Peyer's patch (tissue), 4 donors: ENCODE data around the gene TMEM123. TPM values are rescaled to one million over a fixed set of nuclear protein-coding genes. Genes with fewer than 3 reads are reported as not detected.

Source experiments
- DNase-seq, 3 donors: peaks; one replicate each; pipeline ENCODE4 v3.0.0-alpha.2; 2017 to 2019
- H3K27ac ChIP-seq, 4 donors: fragments of 200-600 bp; sonication (generic); one replicate each; pipeline ENCODE4 v1.5.1; 2016 to 2019
- H3K27me3 ChIP-seq, 2 donors: fragments of 200-600 bp; sonication (generic); one replicate each; pipeline ENCODE4 v1.5.1; 2019
- H3K36me3 ChIP-seq, 3 donors: fragments of 200-600 bp; sonication (generic); one replicate each; pipeline ENCODE4 v1.5.1; 2016 to 2019
- H3K4me1 ChIP-seq, 4 donors: fragments of 200-600 bp; sonication (generic); one replicate each; pipeline ENCODE4 v1.5.1; 2016 to 2019
- H3K4me3 ChIP-seq, 4 donors: fragments of 200-600 bp; sonication (generic); 1 replicate in 3 of 4; 2 replicates in 1 of 4; pipeline ENCODE4 v1.5.1; 2016 to 2019; ENCODE audit warnings: mild to moderate bottlenecking in 1 of 4
- H3K9me3 ChIP-seq, 4 donors: fragments of 200-600 bp; sonication (generic); one replicate each; pipeline ENCODE4 v1.5.1; 2016 to 2019; ENCODE audit warnings: mild to moderate bottlenecking in 1 of 4
- POLR2A ChIP-seq, 2 donors: fragments of 450-650 bp; IDR thresholded peaks; one replicate each; pipeline ENCODE4 v1.5.1; 2017; ENCODE audit warnings: antibody characterized with exemption in 2 of 2, mild to moderate bottlenecking in 2 of 2, moderate library complexity in 2 of 2
- total RNA-seq, 4 donors: library from RNA; depleted of rRNA; stranded (reverse); fragments of >200 nt; gene quantifications; one replicate each; pipeline ENCODE4 v1.1.0, GENCODE V29; 2016
- TF ChIP-seq, protein P1 (sequence below), 6 experiments: fragments of 450-650 bp in 4 of 6; fragments of 200-600 bp in 2 of 6; sonication (generic) in 1 of 6; IDR thresholded peaks; one replicate each; pipeline ENCODE4 v1.5.1; 2017 to 2019; ENCODE audit warnings: antibody characterized with exemption in 6 of 6, mild to moderate bottlenecking in 3 of 6, moderate library complexity in 1 of 6

TMEM123 gene
- total RNA-seq, 4 donors from 2014 or later, result 36.1 to 78.4 (median 54.5) TPM

- no peak overlapping the region for H3K27ac ChIP-seq
- TF ChIP-seq POLR2A (IDR thresholded peaks at IDR 0.05), result no peak
- TF ChIP-seq, protein P1, sequence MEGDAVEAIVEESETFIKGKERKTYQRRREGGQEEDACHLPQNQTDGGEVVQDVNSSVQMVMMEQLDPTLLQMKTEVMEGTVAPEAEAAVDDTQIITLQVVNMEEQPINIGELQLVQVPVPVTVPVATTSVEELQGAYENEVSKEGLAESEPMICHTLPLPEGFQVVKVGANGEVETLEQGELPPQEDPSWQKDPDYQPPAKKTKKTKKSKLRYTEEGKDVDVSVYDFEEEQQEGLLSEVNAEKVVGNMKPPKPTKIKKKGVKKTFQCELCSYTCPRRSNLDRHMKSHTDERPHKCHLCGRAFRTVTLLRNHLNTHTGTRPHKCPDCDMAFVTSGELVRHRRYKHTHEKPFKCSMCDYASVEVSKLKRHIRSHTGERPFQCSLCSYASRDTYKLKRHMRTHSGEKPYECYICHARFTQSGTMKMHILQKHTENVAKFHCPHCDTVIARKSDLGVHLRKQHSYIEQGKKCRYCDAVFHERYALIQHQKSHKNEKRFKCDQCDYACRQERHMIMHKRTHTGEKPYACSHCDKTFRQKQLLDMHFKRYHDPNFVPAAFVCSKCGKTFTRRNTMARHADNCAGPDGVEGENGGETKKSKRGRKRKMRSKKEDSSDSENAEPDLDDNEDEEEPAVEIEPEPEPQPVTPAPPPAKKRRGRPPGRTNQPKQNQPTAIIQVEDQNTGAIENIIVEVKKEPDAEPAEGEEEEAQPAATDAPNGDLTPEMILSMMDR (IDR thresholded peaks at IDR 0.05), result no peak
These were observed 63.3 kb downstream of the TMEM123 start for GRCh38 chr11:102389253-102389652.

GRCh38 chr11:102387043-102387781 is 65.4 kb downstream of the TMEM123 start:
- H3K4me1 ChIP-seq, result no peaks in the 10 kb centered on the region
- no peaks in the 10 kb centered on the region for H3K27me3 ChIP-seq
- no peak for DNase-seq
- H3K27ac ChIP-seq, result no peak overlapping the region
- peaks cover 0 to 54% (median 0%) of the 10 kb centered on the region in 3 donors for H3K36me3 ChIP-seq
- TF ChIP-seq POLR2A (IDR thresholded peaks at IDR 0.05), result no peak
- TF ChIP-seq, protein P1 (IDR thresholded peaks at IDR 0.05), result no peak
- no peaks in the 10 kb centered on the region for H3K9me3 ChIP-seq
- H3K4me3 ChIP-seq, result no peak overlapping the region

More at GRCh38 chr11:102389253-102389652, 63.3 kb downstream of the TMEM123 start:
- Histone ChIP-seq H3K36me3 (peaks cover 0 to 73% (median 0%) of the 10 kb centered on the region in 3 donors), H3K4me3 (no peak overlapping the region), H3K27me3 (no peaks in the 10 kb centered on the region), H3K9me3 (no peaks in the 10 kb centered on the region), H3K4me1 (no peaks in the 10 kb centered on the region)
- no peak for DNase-seq

DNA sequence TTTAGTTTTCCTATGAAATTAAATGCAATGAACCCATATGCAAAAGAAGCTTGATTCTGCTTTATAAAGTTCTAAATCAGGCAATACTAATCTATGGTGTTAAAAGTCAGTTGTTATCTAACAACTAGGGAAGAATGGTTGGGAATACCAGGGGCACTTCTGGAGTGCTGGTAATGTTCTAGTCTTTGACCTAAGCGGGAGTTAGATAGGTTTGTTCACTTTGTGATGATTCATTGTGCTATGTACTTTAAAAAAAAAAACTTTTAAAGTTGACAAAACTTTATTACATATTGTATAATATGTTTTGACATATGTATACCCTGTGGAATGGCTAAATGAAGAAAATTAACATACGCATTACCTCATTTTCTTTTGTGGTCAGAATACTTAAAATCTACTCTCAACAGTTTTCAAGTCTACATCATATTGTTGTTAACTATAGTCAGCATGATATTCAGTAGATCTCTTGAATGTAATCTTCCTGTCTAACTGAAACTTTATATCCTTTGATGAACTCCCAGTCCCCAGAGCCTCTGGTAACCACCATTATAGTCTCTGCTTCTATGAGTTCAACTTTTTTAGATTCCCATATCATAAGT is 66.3 kb downstream of the TMEM123 start:
- no peaks in the 10 kb centered on the region for H3K9me3 ChIP-seq
- peaks cover 0 to 48% (median 0%) of the 10 kb centered on the region in 3 donors for H3K36me3 ChIP-seq
- no peak overlapping the region for H3K27ac ChIP-seq
- no peaks in the 10 kb centered on the region for H3K4me1 ChIP-seq
- DNase-seq, result no peak
- no peaks in the 10 kb centered on the region for H3K27me3 ChIP-seq
- TF ChIP-seq POLR2A (IDR thresholded peaks at IDR 0.05), result no peak
- TF ChIP-seq, protein P1 (IDR thresholded peaks at IDR 0.05), result no peak
- no peak overlapping the region for H3K4me3 ChIP-seq

- TF ChIP-seq POLR2A (IDR thresholded peaks at IDR 0.05), result no peak
- TF ChIP-seq, protein P1 (IDR thresholded peaks at IDR 0.05), result no peak
- no peak overlapping the region for H3K4me3 ChIP-seq
- peaks cover 0 to 53% (median 0%) of the 10 kb centered on the region in 3 donors for H3K36me3 ChIP-seq
- H3K27ac ChIP-seq, result no peak overlapping the region
- no peaks in the 10 kb centered on the region for H3K9me3 ChIP-seq
- H3K4me1 ChIP-seq, result no peaks in the 10 kb centered on the region
- no peaks in the 10 kb centered on the region for H3K27me3 ChIP-seq
- no peak for DNase-seq
These were observed 67.2 kb downstream of the TMEM123 start for GRCh38 chr11:102385085-102386007.

GRCh38 chr11:102384419-102385079 is 68.0 kb downstream of the TMEM123 start:
- Histone ChIP-seq H3K36me3 (peaks cover 0 to 61% (median 0%) of the 10 kb centered on the region in 3 donors), H3K27ac (no peak overlapping the region), H3K9me3 (no peaks in the 10 kb centered on the region), H3K4me1 (no peaks in the 10 kb centered on the region), H3K27me3 (no peaks in the 10 kb centered on the region), H3K4me3 (no peak overlapping the region)
- TF ChIP-seq, protein P1 (IDR thresholded peaks at IDR 0.05), result no peak
- TF ChIP-seq POLR2A (IDR thresholded peaks at IDR 0.05), result no peak
- DNase-seq, result no peak
